Activated CD4-positive, alpha-beta T cell treated with anti-CD3 and anti-CD28 coated beads, Interleukin-2, Interleukin-4, amounts not matched to agents 100 ng/mL and 50 ng/mL, durations not matched to agents 16 hours and 8 hours (primary cell): ENCODE measurements around the gene TOR4A.

Experiments used
- DNase-seq: peaks from one replicate; pipeline ENCODE4 v3.0.0-alpha.2; 2020; ENCODE audit warnings: low spot score

The TOR4A gene

GRCh38 chr9:137277329-137278041 is at the start of gene TOR4A:
Gene TOR4A (plus strand): TSS chr9:137277726. CDS start chr9:137278690, 964 bp downstream.
- peak; percentile 59 for DNase-seq

- DNase-seq: no peak
Measured at GRCh38 chr9:137227853-137228505, 49.5 kb upstream of the TOR4A start.

- no peak for DNase-seq
Measured at GRCh38 chr9:137228506-137228967, 49.0 kb upstream of the TOR4A start.

GRCh38 chr9:137228968-137229896 is 48.3 kb upstream of the TOR4A start:
- DNase-seq: no peak

GRCh38 chr9:137229903-137230704 is 47.4 kb upstream of the TOR4A start:
- no peak for DNase-seq

GRCh38 chr9:137230705-137231371 is 46.7 kb upstream of the TOR4A start, which contains the start of gene SLC34A3:
Gene SLC34A3 (plus strand): TSS chr9:137230901. CDS start chr9:137231703, 802 bp downstream.
- no peak for DNase-seq

- no peak for DNase-seq
Measured at GRCh38 chr9:137231372-137232039, 46.0 kb upstream of the TOR4A start.

GRCh38 chr9:137232101-137232500 is 45.4 kb upstream of the TOR4A start:
- DNase-seq: no peak

GRCh38 chr9:137232510-137232909 is 45.0 kb upstream of the TOR4A start:
- no peak for DNase-seq

GRCh38 chr9:137233143-137233980 is 44.2 kb upstream of the TOR4A start:
- DNase-seq: no peak

GRCh38 chr9:137234055-137234697 is 43.4 kb upstream of the TOR4A start:
- no peak for DNase-seq

- no peak for DNase-seq
Measured at GRCh38 chr9:137234758-137235423, 42.6 kb upstream of the TOR4A start.

GRCh38 chr9:137235424-137236237 is 41.9 kb upstream of the TOR4A start:
- no peak for DNase-seq

- DNase-seq: peak; percentile 92
Measured at GRCh38 chr9:137236238-137236935, 41.1 kb upstream of the TOR4A start.

- DNase-seq: no peak
Measured at GRCh38 chr9:137236936-137237421, 40.5 kb upstream of the TOR4A start.
